Measurements from ENCODE around the gene ATP10A.

The ATP10A gene

DNA sequence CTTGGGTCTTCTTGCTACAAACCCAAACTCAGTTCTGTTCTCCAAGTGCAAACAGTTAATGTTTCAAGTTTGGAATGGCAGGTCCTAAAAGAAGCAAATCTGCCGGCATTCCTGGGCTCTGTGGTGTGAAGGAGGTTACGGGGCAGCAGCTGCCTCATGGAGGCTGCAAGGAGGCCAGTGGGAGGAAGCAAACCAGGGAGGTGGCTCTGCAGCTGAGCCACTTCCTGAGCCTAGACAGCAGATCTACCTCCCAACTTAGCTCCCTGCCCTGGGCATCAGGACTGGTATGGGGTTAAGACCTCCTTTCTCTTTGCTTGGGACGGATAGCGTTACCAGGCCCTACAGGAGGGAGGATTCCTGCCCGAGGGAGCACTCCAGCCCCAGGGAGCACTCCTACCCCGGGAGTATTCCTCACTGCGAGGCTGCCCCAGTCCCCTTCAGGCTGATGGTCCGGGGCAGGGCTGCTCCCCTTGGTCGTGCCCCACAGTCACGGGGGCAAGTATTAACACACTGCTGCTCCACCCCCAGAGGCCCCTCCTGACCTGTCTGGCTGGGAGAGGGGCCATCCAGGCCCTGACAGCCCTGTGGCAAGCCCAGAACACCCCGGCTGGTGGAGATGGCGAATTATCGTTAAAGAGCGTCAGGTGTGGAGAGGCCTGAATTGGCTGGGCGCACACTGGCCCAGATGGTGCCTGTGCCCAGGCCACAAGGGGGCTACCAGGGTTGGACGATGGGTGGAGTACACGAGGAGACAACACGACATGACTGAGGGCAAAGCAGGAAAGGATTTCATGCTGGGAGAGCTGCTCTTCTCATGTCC lies 129.9 kb downstream of the ATP10A start:
- Histone ChIP-seq H3K9ac (ENCODE audit: low read length) (no peak overlapping the region), H3K27ac (ENCODE audit: low read depth, low read length, poor library complexity, severe bottlenecking) (no peak overlapping the region)

DNA sequence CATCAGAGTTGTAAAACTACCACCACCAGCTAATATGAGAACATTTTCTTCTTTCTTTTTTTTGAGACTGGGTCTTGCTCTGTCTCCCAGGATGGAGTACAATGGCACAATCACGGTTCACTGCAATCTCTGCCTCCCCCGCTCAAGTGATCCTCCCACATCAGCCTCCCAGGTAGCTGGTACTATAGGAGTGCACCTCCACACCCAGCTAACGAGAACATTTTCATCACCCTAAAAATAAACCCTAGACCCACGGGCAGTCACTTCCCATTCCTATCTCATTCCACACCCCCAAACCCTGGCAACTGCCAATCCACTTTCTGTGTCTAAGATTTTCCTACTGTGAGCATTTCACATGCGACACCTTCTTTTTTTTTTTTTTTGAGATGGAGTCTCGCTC lies 130.9 kb downstream of the ATP10A start:
- H3K27ac ChIP-seq (ENCODE audit: low read depth, low read length, poor library complexity, severe bottlenecking), result no peak overlapping the region
- TF ChIP-seq EZH2 (IDR thresholded peaks at IDR 0.05; ENCODE audit: borderline replicate concordance, low read length), result no peak
- TF ChIP-seq, protein P1, sequence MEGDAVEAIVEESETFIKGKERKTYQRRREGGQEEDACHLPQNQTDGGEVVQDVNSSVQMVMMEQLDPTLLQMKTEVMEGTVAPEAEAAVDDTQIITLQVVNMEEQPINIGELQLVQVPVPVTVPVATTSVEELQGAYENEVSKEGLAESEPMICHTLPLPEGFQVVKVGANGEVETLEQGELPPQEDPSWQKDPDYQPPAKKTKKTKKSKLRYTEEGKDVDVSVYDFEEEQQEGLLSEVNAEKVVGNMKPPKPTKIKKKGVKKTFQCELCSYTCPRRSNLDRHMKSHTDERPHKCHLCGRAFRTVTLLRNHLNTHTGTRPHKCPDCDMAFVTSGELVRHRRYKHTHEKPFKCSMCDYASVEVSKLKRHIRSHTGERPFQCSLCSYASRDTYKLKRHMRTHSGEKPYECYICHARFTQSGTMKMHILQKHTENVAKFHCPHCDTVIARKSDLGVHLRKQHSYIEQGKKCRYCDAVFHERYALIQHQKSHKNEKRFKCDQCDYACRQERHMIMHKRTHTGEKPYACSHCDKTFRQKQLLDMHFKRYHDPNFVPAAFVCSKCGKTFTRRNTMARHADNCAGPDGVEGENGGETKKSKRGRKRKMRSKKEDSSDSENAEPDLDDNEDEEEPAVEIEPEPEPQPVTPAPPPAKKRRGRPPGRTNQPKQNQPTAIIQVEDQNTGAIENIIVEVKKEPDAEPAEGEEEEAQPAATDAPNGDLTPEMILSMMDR (IDR thresholded peaks at IDR 0.05; ENCODE audit: low read length), result no peak
- H3K9me2 ChIP-seq (ENCODE audit: low read depth, low read length), result no peaks in the 10 kb centered on the region
- H3K4me2 ChIP-seq (ENCODE audit: low read length), result no peak overlapping the region
- H4K20me1 ChIP-seq (ENCODE audit: insufficient read depth, low read length), result no peaks in the 10 kb centered on the region
- no peaks in the 10 kb centered on the region for H3F3A ChIP-seq (ENCODE audit: insufficient read depth, low read length)
- H3K27me3 ChIP-seq (ENCODE audit: insufficient read depth, low read length), result no peaks in the 10 kb centered on the region
- H3K9ac ChIP-seq (ENCODE audit: low read length), result no peak overlapping the region
- H3K36me3 ChIP-seq (ENCODE audit: insufficient read depth, low read length), result no peaks in the 10 kb centered on the region
- H3K4me3 ChIP-seq (ENCODE audit: low read depth, low read length, poor library complexity, severe bottlenecking), result no peak overlapping the region
- H2AFZ ChIP-seq (ENCODE audit: low read length), result no peak overlapping the region
- H3K9me3 ChIP-seq (ENCODE audit: low read length), result no peaks in the 10 kb centered on the region
- H3K4me1 ChIP-seq (ENCODE audit: insufficient read depth, low read length, severe bottlenecking), result no peaks in the 10 kb centered on the region
- no peaks in the 10 kb centered on the region for H3K79me2 ChIP-seq (ENCODE audit: insufficient read depth, low read length)

More for the DNA sequence above, 129.9 kb downstream of the ATP10A start:
- no peak overlapping the region for H3K4me2 ChIP-seq (ENCODE audit: low read length)
- no peaks in the 10 kb centered on the region for H3K4me1 ChIP-seq (ENCODE audit: insufficient read depth, low read length, severe bottlenecking)
- H4K20me1 ChIP-seq (ENCODE audit: insufficient read depth, low read length), result no peaks in the 10 kb centered on the region
- H3K4me3 ChIP-seq (ENCODE audit: low read depth, low read length, poor library complexity, severe bottlenecking), result no peak overlapping the region
- H3F3A ChIP-seq (ENCODE audit: insufficient read depth, low read length), result no peaks in the 10 kb centered on the region
- TF ChIP-seq, protein P1 (IDR thresholded peaks at IDR 0.05; ENCODE audit: low read length), result no peak
- no peak for TF ChIP-seq EZH2 (IDR thresholded peaks at IDR 0.05; ENCODE audit: borderline replicate concordance, low read length)
- H3K27me3 ChIP-seq (ENCODE audit: insufficient read depth, low read length), result no peaks in the 10 kb centered on the region
- no peaks in the 10 kb centered on the region for H3K79me2 ChIP-seq (ENCODE audit: insufficient read depth, low read length)
- H2AFZ ChIP-seq (ENCODE audit: low read length), result no peak overlapping the region
- no peaks in the 10 kb centered on the region for H3K9me2 ChIP-seq (ENCODE audit: low read depth, low read length)
- no peaks in the 10 kb centered on the region for H3K9me3 ChIP-seq (ENCODE audit: low read length)
- no peaks in the 10 kb centered on the region for H3K36me3 ChIP-seq (ENCODE audit: insufficient read depth, low read length)

DNA sequence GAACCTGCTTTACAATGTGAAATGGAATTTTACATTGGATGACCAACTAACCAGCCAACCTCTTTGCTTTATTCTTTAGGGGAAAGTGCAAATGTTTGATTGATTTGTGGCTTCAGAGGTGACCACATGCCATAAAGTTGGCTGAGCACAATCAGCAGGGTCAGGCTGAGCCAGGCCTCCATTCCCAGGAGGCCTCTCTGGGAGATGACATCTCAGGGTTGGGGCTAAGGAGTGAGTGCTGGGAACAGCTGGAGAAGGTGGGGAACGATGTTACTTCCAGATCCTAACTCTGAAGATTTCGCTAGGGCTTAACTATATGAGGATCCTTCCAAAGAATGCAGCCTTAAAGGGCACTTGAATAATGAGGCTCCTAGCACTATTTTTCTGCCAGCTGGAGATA lies 131.7 kb downstream of the ATP10A start:
- TF ChIP-seq, protein P1 (IDR thresholded peaks at IDR 0.05; ENCODE audit: low read length), result no peak
- TF ChIP-seq EZH2 (IDR thresholded peaks at IDR 0.05; ENCODE audit: borderline replicate concordance, low read length), result no peak
- no peaks in the 10 kb centered on the region for H4K20me1 ChIP-seq (ENCODE audit: insufficient read depth, low read length)
- H3K27ac ChIP-seq (ENCODE audit: low read depth, low read length, poor library complexity, severe bottlenecking), result no peak overlapping the region
- H3K4me1 ChIP-seq (ENCODE audit: insufficient read depth, low read length, severe bottlenecking), result no peaks in the 10 kb centered on the region
- H3F3A ChIP-seq (ENCODE audit: insufficient read depth, low read length), result no peaks in the 10 kb centered on the region
- no peak overlapping the region for H3K4me3 ChIP-seq (ENCODE audit: low read depth, low read length, poor library complexity, severe bottlenecking)
- H3K27me3 ChIP-seq (ENCODE audit: insufficient read depth, low read length), result no peaks in the 10 kb centered on the region
- no peak overlapping the region for H3K4me2 ChIP-seq (ENCODE audit: low read length)
- H3K9me3 ChIP-seq (ENCODE audit: low read length), result no peaks in the 10 kb centered on the region
- H2AFZ ChIP-seq (ENCODE audit: low read length), result no peak overlapping the region
- H3K79me2 ChIP-seq (ENCODE audit: insufficient read depth, low read length), result no peaks in the 10 kb centered on the region
- no peaks in the 10 kb centered on the region for H3K9me2 ChIP-seq (ENCODE audit: low read depth, low read length)
- H3K36me3 ChIP-seq (ENCODE audit: insufficient read depth, low read length), result no peaks in the 10 kb centered on the region
- H3K9ac ChIP-seq (ENCODE audit: low read length), result no peak overlapping the region
